Nephron progenitor cell (in vitro differentiated cells): ENCODE data around the gene EMB.
"Not testable (repeated sequence)": the region's sequence is repeated elsewhere in the genome, so short reads cannot be mapped to it uniquely, and the experiment has no call there.

Experiments
- DNase-seq: peaks from one replicate; pipeline ENCODE4 v3.0.0; 2021
- H3K27ac Mint-ChIP-seq: 2 replicates; pipeline ENCODE4 v1.8.0; 2021; ENCODE audit warnings: mild to moderate bottlenecking, moderate library complexity, mixed read lengths
- H3K27me3 Mint-ChIP-seq: 2 replicates; pipeline ENCODE4 v1.8.0; 2021; ENCODE audit warnings: mild to moderate bottlenecking, low read depth, mixed read lengths; ENCODE audit not compliant: poor library complexity
- H3K36me3 Mint-ChIP-seq: 2 replicates; pipeline ENCODE4 v1.8.0; 2021; ENCODE audit warnings: low read depth, mixed read lengths
- H3K4me1 Mint-ChIP-seq: 2 replicates; pipeline ENCODE4 v1.8.0; 2021; ENCODE audit warnings: mixed read lengths
- H3K4me3 Mint-ChIP-seq: 2 replicates; pipeline ENCODE4 v1.8.0; 2021; ENCODE audit warnings: mild to moderate bottlenecking, moderate library complexity, mixed read lengths
- H3K9me3 Mint-ChIP-seq: 2 replicates; pipeline ENCODE4 v1.8.0; 2021; ENCODE audit warnings: mild to moderate bottlenecking, moderate library complexity, mixed read lengths
- TF ChIP-seq, protein P1 (sequence below): fragments of 200-600 bp; sonication (generic); IDR thresholded peaks from 2 replicates; pipeline ENCODE4 v1.5.0; 2021; ENCODE audit warnings: antibody characterized with exemption

EMB gene, protein sequence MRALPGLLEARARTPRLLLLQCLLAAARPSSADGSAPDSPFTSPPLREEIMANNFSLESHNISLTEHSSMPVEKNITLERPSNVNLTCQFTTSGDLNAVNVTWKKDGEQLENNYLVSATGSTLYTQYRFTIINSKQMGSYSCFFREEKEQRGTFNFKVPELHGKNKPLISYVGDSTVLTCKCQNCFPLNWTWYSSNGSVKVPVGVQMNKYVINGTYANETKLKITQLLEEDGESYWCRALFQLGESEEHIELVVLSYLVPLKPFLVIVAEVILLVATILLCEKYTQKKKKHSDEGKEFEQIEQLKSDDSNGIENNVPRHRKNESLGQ

DNA sequence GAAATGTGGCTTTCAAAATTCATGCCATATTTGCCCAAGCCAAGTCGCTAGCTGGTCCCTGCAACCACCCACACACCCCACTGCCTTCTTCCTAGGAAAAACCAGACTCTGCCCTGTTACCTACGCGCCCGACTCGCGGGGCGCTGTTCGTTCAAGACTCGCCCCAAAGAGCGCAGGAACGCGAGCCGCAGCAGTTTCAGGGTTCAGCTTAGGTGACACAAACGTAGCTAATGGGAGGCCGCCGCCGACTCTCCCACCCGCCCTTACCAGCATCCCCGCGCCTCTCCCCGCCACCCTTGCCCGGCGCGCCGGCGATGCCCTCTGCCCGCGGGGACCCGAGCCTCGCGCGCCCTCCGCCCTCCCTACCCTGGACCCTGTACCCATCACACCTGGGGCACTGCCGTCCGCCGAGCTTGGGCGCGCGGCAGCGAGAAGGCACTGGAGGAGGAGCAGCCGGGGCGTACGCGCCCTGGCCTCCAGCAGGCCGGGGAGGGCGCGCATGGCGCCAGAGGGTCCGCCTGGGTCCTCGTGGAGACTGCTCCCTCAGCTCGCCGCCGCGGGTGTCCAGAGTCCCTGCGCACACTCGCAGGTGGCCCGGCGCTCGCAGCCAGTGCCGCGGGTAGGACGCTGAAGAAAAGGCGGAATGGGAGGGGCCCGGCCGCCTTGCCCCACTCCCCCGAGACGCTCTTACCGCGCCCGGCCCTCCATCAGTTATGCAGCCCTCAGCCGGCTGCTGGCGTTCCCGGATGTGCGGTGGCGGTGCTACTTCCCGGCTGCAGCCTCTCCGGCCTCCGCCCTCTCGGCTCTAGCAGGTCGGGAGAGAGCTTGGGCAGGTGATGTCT is at the start of gene EMB:
Gene EMB, minus strand, starts transcription at position 638 of the 842 bp plus-strand sequence. Its CDS starts 137 bp downstream, at position 501.
- TF ChIP-seq, protein P1, sequence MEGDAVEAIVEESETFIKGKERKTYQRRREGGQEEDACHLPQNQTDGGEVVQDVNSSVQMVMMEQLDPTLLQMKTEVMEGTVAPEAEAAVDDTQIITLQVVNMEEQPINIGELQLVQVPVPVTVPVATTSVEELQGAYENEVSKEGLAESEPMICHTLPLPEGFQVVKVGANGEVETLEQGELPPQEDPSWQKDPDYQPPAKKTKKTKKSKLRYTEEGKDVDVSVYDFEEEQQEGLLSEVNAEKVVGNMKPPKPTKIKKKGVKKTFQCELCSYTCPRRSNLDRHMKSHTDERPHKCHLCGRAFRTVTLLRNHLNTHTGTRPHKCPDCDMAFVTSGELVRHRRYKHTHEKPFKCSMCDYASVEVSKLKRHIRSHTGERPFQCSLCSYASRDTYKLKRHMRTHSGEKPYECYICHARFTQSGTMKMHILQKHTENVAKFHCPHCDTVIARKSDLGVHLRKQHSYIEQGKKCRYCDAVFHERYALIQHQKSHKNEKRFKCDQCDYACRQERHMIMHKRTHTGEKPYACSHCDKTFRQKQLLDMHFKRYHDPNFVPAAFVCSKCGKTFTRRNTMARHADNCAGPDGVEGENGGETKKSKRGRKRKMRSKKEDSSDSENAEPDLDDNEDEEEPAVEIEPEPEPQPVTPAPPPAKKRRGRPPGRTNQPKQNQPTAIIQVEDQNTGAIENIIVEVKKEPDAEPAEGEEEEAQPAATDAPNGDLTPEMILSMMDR, result peak; percentile 22
- Mint-ChIP-seq H3K4me1 (peaks cover 15% of the 10 kb centered on the region), H3K9me3 (no peaks in the 10 kb centered on the region), H3K36me3 (no peaks in the 10 kb centered on the region), H3K27ac (no peak within 1 kb of the TSS), H3K27me3 (peaks cover 47% of the 10 kb centered on the region), H3K4me3 (peak within 1 kb of the TSS; percentile 88)
- peak; percentile 70 for DNase-seq

GRCh38 chr5:50489491-50489890 is 48.4 kb upstream of the EMB start:
- not testable (repeated sequence) for H3K36me3 Mint-ChIP-seq, DNase-seq, H3K27me3 Mint-ChIP-seq, H3K4me1 Mint-ChIP-seq, H3K27ac Mint-ChIP-seq, H3K4me3 Mint-ChIP-seq
- H3K9me3 Mint-ChIP-seq, result peaks cover 52% of the 10 kb centered on the region

- H3K27ac Mint-ChIP-seq, H3K4me1 Mint-ChIP-seq, H3K27me3 Mint-ChIP-seq, DNase-seq, H3K4me3 Mint-ChIP-seq, H3K9me3 Mint-ChIP-seq, H3K36me3 Mint-ChIP-seq: not testable (repeated sequence)
Measured at GRCh38 chr5:50478790-50479189, 37.7 kb upstream of the EMB start.

DNA sequence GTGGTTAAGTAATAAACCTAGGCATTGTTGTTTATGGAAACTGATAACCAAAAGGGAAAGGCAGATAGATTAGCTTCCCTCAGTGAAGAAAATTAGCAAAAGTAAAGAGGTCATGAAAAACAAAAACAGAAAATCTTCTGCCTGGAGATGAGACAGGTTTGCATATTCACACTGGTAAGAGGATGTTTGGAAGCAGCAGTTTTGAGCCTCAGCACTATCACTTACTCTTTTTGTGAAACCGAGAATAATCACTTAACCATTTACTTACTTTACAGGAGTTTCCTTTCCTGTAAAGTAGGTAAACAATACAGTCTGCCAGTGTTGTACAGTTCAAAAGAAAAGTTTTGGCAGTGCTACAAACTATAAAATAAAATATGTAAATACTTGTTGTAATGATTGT is 35.5 kb upstream of the EMB start:
- TF ChIP-seq, protein P1, result no peak
- DNase-seq, result no peak
- no peaks in the 10 kb centered on the region for H3K27me3 Mint-ChIP-seq
- H3K36me3 Mint-ChIP-seq, result no peaks in the 10 kb centered on the region
- no peaks in the 10 kb centered on the region for H3K4me1 Mint-ChIP-seq
- H3K4me3 Mint-ChIP-seq, result no peak overlapping the region
- H3K27ac Mint-ChIP-seq, result no peak overlapping the region
- H3K9me3 Mint-ChIP-seq, result peaks cover 15% of the 10 kb centered on the region

- not testable (repeated sequence) for H3K27me3 Mint-ChIP-seq, DNase-seq, H3K27ac Mint-ChIP-seq, H3K4me1 Mint-ChIP-seq, H3K36me3 Mint-ChIP-seq, H3K4me3 Mint-ChIP-seq
- peaks cover 47% of the 10 kb centered on the region for H3K9me3 Mint-ChIP-seq
Measured at GRCh38 chr5:50465015-50465414, 23.9 kb upstream of the EMB start.

DNA sequence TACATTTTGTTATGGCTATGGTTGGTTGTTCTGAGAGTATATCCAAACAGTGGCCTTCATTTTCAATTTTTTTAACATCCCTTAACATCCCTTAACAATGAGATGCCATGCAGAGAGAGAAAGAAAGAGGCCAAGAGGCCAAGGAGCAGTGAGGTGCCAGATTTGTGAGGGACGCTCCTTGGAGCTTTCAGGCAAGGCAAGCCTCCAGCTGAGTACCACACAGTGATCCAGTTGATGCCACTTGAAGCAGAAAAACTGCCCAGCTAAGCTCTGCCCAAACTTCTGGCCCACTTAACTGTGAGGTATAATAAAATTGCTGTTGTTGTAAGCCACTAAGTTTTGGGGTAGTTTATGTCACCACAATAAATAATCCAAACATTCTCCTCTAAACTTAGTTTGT is 22.6 kb upstream of the EMB start:
- Mint-ChIP-seq H3K9me3 (peaks cover 45% of the 10 kb centered on the region), H3K4me3 (no peak overlapping the region), H3K36me3 (no peaks in the 10 kb centered on the region), H3K4me1 (peaks cover 7% of the 10 kb centered on the region), H3K27ac (peak overlapping the region; percentile 48), H3K27me3 (peaks cover 2% of the 10 kb centered on the region)
- DNase-seq, result no peak
- TF ChIP-seq, protein P1, result no peak

DNA sequence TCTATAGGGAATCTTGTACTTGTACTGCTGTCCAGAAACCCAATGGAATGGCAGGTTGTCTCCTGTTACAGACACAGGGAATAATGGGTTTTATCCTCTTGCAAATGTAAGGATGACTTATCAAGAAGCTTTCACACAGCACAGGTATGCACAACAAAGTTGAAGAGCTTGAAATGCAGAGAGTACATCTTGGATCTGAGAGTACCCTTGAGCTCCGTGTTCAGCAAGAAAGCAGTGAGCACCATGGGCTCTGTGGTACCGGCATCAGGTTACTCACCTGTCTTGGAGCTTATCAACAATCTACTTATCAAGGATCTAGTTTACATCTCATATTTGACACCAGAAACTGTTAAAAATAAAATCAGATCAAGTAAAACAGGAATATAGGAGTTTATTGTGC is 22.0 kb upstream of the EMB start:
- H3K4me1 Mint-ChIP-seq, result peaks cover 7% of the 10 kb centered on the region
- H3K27me3 Mint-ChIP-seq, result no peaks in the 10 kb centered on the region
- TF ChIP-seq, protein P1, result no peak
- H3K4me3 Mint-ChIP-seq, result no peak overlapping the region
- no peaks in the 10 kb centered on the region for H3K36me3 Mint-ChIP-seq
- peaks cover 41% of the 10 kb centered on the region for H3K9me3 Mint-ChIP-seq
- no peak overlapping the region for H3K27ac Mint-ChIP-seq
- no peak for DNase-seq

- H3K4me3 Mint-ChIP-seq, H3K27me3 Mint-ChIP-seq, H3K4me1 Mint-ChIP-seq, H3K27ac Mint-ChIP-seq, H3K36me3 Mint-ChIP-seq, DNase-seq: not testable (repeated sequence)
- peaks cover 42% of the 10 kb centered on the region for H3K9me3 Mint-ChIP-seq
Measured at GRCh38 chr5:50462579-50462978, 21.5 kb upstream of the EMB start.

DNA sequence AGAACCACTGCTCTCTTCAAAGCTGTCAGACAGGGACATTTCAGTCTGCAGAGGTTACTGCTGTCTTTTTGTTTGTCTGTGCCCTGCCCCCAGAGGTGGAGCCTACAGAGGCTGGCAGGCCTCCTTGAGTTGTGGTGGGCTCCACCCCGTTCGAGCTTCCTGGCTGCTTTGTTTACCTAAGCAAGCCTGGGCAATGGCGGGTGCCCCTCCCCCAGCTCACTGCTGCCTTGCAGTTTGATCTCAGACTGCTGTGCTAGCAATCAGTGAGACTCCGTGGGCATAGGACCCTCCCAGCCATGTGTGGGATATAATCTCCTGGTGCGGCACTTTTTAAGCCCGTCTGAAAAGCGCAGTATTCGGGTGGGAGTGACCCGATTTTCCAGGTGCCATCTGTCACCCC is 17.3 kb upstream of the EMB start:
- not testable (repeated sequence) for H3K27ac Mint-ChIP-seq, H3K4me1 Mint-ChIP-seq, H3K36me3 Mint-ChIP-seq, H3K27me3 Mint-ChIP-seq, H3K4me3 Mint-ChIP-seq
- peaks cover 48% of the 10 kb centered on the region for H3K9me3 Mint-ChIP-seq
- DNase-seq, result peak; percentile 4

DNA sequence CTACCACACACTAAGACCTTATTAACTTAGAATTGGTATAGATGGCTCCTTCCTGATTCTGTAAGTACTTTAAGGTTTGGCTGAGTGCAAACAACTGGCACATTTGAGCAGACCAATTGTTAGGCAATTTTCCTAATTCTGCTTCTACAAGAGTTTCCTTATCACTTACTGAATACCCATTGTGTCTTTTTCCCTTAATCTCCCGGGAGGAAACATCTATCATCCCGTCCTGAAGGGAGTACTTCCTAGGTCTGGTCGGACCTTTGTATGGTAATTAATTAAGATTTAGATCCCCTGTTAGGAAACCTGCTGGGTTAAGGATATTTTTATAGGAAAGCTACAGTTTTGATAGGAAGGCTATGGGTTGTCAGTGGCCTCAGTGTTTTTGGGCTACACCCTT is 8.2 kb upstream of the EMB start:
- peaks cover 20% of the 10 kb centered on the region for H3K27me3 Mint-ChIP-seq

More for the DNA sequence above, 8.2 kb upstream of the EMB start:
- not testable (repeated sequence) for DNase-seq, H3K36me3 Mint-ChIP-seq, H3K27ac Mint-ChIP-seq, H3K4me3 Mint-ChIP-seq, H3K4me1 Mint-ChIP-seq
- peaks cover 14% of the 10 kb centered on the region for H3K9me3 Mint-ChIP-seq
